Daoy (cell line): Measurements from ENCODE around the gene HIRIP3. TPM values are rescaled to one million over a fixed set of nuclear protein-coding genes. Genes with fewer than 3 reads are reported as not detected.
"Not testable (repeated sequence)": the region's sequence is repeated elsewhere in the genome, so short reads cannot be mapped to it uniquely, and the experiment has no call there.

Source experiments
- DNase-seq: peaks from one replicate; pipeline ENCODE4 v3.0.0-alpha.2; 2015; ENCODE audit warnings: low read depth
- total RNA-seq: library from RNA; depleted of rRNA; stranded (reverse); fragments of >200 nt; shearing (Covaris generic); gene quantifications from 2 replicates; pipeline ENCODE4 v1.2.3, GENCODE V29; 2014; rRNA removed

The HIRIP3 gene
- 8.8 and 14.0 TPM in 2 replicates for total RNA-seq

GRCh38 chr16:29995324-29995910, at the start of gene HIRIP3:
TSS of gene HIRIP3 (minus strand) at chr16:29995617. CDS start at chr16:29995605, 12 bp downstream.
- peak; percentile 86 for DNase-seq

GRCh38 chr16:30041841-30042240, 46.4 kb upstream of the HIRIP3 start:
- DNase-seq: no peak

- not testable (repeated sequence) for DNase-seq
These were observed 45.3 kb upstream of the HIRIP3 start for GRCh38 chr16:30040690-30041089.

GRCh38 chr16:30040221-30040620, 44.8 kb upstream of the HIRIP3 start:
- DNase-seq: no peak

- no peak for DNase-seq
These were observed 37.9 kb upstream of the HIRIP3 start for GRCh38 chr16:30033270-30033669.

- DNase-seq: peak; percentile 71
These were observed 36.8 kb upstream of the HIRIP3 start for GRCh38 chr16:30032083-30032819.

- no peak for DNase-seq
These were observed 36.1 kb upstream of the HIRIP3 start for GRCh38 chr16:30031477-30031918.

GRCh38 chr16:30030841-30031413, 35.5 kb upstream of the HIRIP3 start, which contains the start of gene TLCD3B:
TSS of gene TLCD3B (minus strand) at chr16:30031271. CDS start at chr16:30030527, 744 bp downstream.
- DNase-seq: no peak

GRCh38 chr16:30030011-30030685, 34.7 kb upstream of the HIRIP3 start:
- DNase-seq: no peak

GRCh38 chr16:30028438-30029076, 33.1 kb upstream of the HIRIP3 start:
- DNase-seq: no peak

- DNase-seq: no peak
These were observed 32.4 kb upstream of the HIRIP3 start for GRCh38 chr16:30027588-30028437.

GRCh38 chr16:30026449-30026848, 31.0 kb upstream of the HIRIP3 start:
- no peak for DNase-seq

- no peak for DNase-seq
These were observed 30.2 kb upstream of the HIRIP3 start for GRCh38 chr16:30025574-30025973.

- no peak for DNase-seq
These were observed 29.7 kb upstream of the HIRIP3 start for GRCh38 chr16:30025156-30025555.

GRCh38 chr16:30024451-30024850, 29.0 kb upstream of the HIRIP3 start:
- no peak for DNase-seq

GRCh38 chr16:30023586-30023985, 28.2 kb upstream of the HIRIP3 start:
- no peak for DNase-seq

- DNase-seq: no peak
These were observed 27.5 kb upstream of the HIRIP3 start, which contains the start of gene C16orf92 for GRCh38 chr16:30022887-30023286. TSS of gene C16orf92 (plus strand) at chr16:30023198. CDS start at chr16:30023341, 143 bp downstream.

- peak; percentile 55 for DNase-seq
These were observed 23.3 kb upstream of the HIRIP3 start for GRCh38 chr16:30018731-30019158.

GRCh38 chr16:30017937-30018336, 22.5 kb upstream of the HIRIP3 start:
- DNase-seq: not testable (repeated sequence)

GRCh38 chr16:30017277-30017656, 21.9 kb upstream of the HIRIP3 start:
- DNase-seq: no peak
